ENCODE measurements around the gene FICD.
"Not testable (repeated sequence)": the region's sequence is repeated elsewhere in the genome, so short reads cannot be mapped to it uniquely, and the experiment has no call there.

Gene FICD

GRCh38 chr12:108514973-108515814 lies at the start of gene FICD:
TSS of gene FICD (plus strand) at chr12:108515277. CDS start at chr12:108516973, 1,696 bp downstream.
- ATAC-seq = peak; percentile 92 to 95

GRCh38 chr12:108465417-108465816 lies 49.7 kb upstream of the FICD start:
- ATAC-seq = no peak

- no peak for ATAC-seq
These were observed 46.7 kb upstream of the FICD start for GRCh38 chr12:108468196-108468968.

DNA sequence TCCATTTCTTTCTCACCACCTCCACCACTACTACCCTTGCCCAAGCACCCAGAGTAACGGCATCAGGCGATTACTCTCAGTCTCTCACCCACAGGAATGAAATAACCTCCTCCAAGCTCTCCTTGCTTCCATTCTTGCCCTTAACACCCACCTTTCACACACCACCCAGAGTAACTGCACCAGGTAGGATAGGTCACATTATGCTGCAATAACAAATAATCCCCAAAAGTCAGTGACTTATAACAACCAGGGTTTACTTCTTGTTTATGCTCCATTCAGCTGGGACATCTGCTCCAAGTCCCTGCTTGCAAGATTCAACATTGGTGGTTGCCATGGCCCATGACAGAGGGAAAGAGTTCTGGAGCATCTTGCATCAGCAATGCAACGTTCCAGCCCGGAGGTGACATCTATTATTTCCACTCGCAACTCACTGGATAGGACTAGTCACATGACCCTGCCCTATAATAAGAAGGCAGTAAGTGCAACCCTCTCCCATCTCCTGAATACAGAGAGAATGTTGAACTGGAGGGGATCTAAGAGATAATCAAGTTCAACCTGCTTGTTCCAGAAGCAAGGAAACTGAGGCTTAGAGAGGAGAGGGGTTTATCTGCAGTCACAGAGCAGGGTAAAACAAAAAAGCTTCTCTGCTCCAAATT lies 41.5 kb upstream of the FICD start:
- no peak for ATAC-seq

- no peak for ATAC-seq
These were observed 39.7 kb upstream of the FICD start for GRCh38 chr12:108475396-108475795.

- no peak for ATAC-seq
These were observed 37.8 kb upstream of the FICD start for GRCh38 chr12:108477055-108477880.

- ATAC-seq = no peak
These were observed 37.2 kb upstream of the FICD start for GRCh38 chr12:108477881-108478259.

- no peak for ATAC-seq
These were observed 36.4 kb upstream of the FICD start for GRCh38 chr12:108478611-108479206.

DNA sequence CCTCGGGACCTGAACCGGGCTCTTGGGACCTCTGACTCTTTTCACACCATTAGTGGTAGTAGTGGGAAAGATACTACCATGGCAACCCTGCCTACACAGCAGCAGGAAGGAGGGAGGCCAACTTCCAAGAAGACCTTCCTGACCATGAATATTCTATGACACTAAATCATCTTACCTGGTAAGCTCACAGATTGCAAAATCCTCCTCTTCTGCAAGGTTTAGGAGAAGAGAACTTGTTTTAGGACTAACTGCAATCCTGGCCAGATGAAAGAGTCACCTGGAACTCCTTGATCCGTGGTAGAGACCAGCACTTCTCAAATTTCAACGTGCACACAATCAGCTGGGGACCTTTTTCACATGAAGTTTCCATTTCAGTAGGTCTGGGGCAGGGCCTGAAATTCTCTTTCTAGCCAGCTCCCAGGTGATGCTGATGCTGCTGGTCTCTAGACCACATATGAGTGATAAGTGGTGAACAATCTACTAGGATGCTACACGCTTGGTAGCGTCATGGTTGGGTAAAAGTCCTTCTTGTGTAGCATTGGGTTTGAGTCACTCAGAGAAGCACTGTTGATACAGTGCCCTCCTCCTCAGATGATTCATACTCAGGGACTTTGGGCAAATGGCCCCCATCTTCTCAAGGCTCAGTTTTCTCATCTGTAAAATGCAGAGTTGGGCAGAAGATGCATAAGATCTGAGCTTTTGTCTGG lies 35.6 kb upstream of the FICD start:
- peak in 1 of 2 donors; percentile 33 for ATAC-seq

GRCh38 chr12:108482717-108483212 lies 32.3 kb upstream of the FICD start:
- ATAC-seq = no peak

- ATAC-seq = no peak
These were observed 31.6 kb upstream of the FICD start for GRCh38 chr12:108483213-108484059.

GRCh38 chr12:108484431-108484830 lies 30.6 kb upstream of the FICD start:
- no peak for ATAC-seq

DNA sequence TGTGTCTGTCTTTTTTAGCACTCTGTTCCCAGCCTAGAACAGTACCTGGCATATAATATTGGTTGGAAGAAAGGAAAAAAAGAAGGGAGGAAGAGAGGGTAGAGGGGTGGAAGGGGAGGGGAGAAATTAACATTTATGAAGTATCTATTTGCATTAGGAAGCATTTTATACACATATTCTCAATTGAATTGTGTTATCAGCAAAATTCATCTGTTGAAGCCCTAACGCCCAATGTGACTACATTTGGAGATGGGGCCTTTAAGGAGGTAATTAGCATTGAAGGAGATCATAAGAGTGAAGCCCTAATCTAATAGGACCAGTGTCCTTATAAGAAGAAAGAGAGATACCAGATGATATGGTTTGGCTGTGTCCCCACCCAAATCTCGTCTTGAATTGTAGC lies 30.2 kb upstream of the FICD start:
- no peak for ATAC-seq

GRCh38 chr12:108485371-108485770 lies 29.7 kb upstream of the FICD start:
- not testable (repeated sequence) for ATAC-seq

DNA sequence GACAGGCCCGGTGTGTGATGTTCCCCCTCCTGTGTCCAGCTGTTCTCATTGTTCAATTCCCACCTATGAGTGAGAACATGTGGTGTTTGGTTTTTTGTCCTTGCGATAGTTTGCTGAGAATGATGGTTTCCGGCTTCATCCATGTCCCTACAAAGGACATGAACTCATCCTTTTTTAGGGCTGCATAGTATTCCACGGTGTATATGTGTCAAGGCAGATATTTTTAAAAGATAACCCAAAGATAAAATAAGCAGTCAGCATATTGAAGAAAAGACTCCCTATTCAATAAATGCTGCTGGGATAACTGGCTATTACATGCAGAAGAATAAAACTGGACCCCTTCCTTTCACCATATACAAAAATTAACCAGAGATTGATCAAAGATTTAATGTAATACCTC lies 28.0 kb upstream of the FICD start:
- ATAC-seq = not testable (repeated sequence)

DNA sequence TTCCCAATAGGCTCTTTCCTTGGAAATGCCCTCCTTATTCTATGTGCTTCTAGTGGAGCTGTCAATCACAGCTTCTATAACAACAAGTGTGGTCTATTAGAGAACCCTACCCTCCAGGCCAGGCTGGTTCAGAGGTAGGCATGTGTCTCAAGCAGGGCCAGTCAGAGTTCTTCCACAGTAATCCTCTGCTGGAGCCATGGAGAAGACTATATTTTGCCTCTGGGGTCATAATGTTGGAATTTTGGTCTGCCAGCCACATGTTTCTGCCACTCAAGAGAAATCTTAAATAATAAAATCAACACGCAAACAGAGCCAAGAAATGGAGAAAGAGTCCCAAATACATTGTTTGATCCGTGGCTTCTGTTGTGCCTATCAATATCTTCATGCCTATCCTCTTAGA lies 23.8 kb upstream of the FICD start:
- no peak for ATAC-seq

GRCh38 chr12:108495054-108495453 lies 20.0 kb upstream of the FICD start:
- ATAC-seq = no peak

DNA sequence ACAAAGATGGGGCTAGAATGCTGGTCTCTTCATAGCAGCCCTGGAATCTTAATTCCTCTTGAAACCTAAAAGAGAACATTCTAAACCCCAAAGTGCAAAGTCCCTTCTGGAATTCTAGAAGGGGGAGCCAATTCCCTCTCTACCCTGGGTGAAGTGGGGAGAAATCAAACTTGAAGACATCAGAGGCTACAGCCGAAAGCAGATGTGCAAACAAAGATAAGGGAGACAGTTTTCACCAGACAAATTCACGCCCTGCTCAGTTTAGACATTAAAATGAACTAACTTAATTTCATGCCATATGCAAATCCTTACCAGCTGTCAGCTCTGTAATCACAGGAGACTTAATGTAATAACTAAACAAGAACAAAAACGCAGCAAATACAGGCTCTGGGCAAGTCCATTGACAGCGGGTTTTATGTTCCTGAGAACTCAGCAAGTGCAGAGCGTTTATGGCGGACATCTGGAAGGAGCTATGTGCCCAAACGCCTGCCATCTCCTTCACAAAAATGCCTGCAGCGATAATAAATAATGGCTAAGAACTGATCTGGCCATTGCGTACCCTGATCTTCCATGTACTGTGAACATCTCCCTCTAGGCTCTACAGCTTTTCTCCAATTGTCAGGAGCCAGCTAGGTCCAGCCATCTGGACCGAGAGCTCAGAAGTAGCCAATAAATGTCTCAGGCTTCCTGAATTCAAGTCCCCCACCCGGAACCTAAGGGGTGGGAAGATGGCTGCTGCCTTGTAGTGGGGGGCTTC lies 19.1 kb upstream of the FICD start:
- no peak for ATAC-seq

DNA sequence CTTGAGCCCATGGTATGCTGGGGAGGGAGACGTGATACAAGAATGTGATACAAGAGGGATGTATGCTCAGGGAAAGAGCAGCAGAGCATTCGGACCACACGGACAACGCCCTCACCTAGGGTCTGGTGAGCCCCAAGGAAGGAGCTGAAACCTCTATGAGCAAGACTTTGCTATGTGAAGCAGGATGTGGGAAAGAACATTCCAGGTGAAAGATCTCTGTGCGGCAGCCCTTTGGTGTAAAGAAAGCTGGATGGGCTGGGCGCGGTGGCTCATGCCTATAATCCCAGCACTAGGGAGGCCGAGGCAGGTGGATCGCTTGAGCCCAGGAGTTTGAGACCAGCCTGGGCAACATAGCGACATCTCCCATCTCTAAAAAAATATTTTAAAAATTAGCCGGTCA lies 16.9 kb upstream of the FICD start:
- no peak for ATAC-seq

- no peak for ATAC-seq
These were observed 12.2 kb upstream of the FICD start for GRCh38 chr12:108502922-108503321.
